Transverse colon (tissue), 4 donors: Measurements from ENCODE around the gene TRIM44. TPM values are rescaled to one million over a fixed set of nuclear protein-coding genes. Genes with fewer than 3 reads are reported as not detected.
"Not testable (repeated sequence)": the region's sequence is repeated elsewhere in the genome, so short reads cannot be mapped to it uniquely, and the experiment has no call there.

ENCODE experiments used
- DNase-seq: peaks from one replicate; pipeline ENCODE4 v3.0.0-alpha.2; 2019
- H3K27ac ChIP-seq, 4 donors: fragments of 200-600 bp; sonication (generic); 2 replicates each; pipeline ENCODE4 v1.5.1; 2016 to 2018; ENCODE audit warnings: inconsistent platforms in 4 of 4
- H3K27me3 ChIP-seq: fragments of 200-600 bp; sonication (generic); 2 replicates; pipeline ENCODE4 v1.5.1; 2017; ENCODE audit warnings: inconsistent platforms
- H3K36me3 ChIP-seq, 4 donors: fragments of 200-600 bp; sonication (generic); 2 replicates each; pipeline ENCODE4 v1.5.1; 2017 to 2019; ENCODE audit warnings: inconsistent platforms in 4 of 4
- H3K4me1 ChIP-seq, 4 donors: fragments of 200-600 bp; sonication (generic); 2 replicates each; pipeline ENCODE4 v1.5.1; 2017 to 2020; ENCODE audit warnings: inconsistent platforms in 4 of 4
- H3K4me3 ChIP-seq, 4 donors: fragments of 200-600 bp; sonication (generic); 1 replicate in 1 of 4; 2 replicates in 3 of 4; pipeline versions ENCODE4 v1.5.1 to v1.6.1; 2017 to 2019; ENCODE audit warnings: inconsistent platforms in 4 of 4
- H3K9me3 ChIP-seq, 2 donors: fragments of 200-600 bp; sonication (generic); 2 replicates each; pipeline ENCODE4 v1.5.1; 2017 to 2019; ENCODE audit warnings: inconsistent platforms in 2 of 2
- CTCF ChIP-seq, 5 experiments: fragments of 200-600 bp in 3 of 5; fragments of 450-650 bp in 2 of 5; sonication (generic) in 3 of 5; IDR thresholded peaks; 1 replicate in 2 of 5; 2 replicates in 3 of 5; pipeline ENCODE4 v1.5.1; 2016 to 2017; ENCODE audit warnings: antibody characterized with exemption in 5 of 5, inconsistent platforms in 3 of 5, mild to moderate bottlenecking in 2 of 5, moderate library complexity in 1 of 5
- EP300 ChIP-seq: sonication (generic); formaldehyde crosslinking; IDR thresholded peaks from one replicate; pipeline ENCODE4 v1.6.1; 2017; ENCODE audit warnings: antibody characterized with exemption, low read depth
- POLR2A ChIP-seq: fragments of 450-650 bp; IDR thresholded peaks from one replicate; pipeline ENCODE4 v1.6.1; 2016; ENCODE audit warnings: antibody characterized with exemption, mild to moderate bottlenecking, moderate library complexity
- POLR2AphosphoS5 ChIP-seq, 3 donors: sonication (generic); formaldehyde crosslinking; IDR thresholded peaks; one replicate each; pipeline ENCODE4 v1.6.1; 2016; ENCODE audit warnings: antibody characterized with exemption in 3 of 3
- WGBS, 2 donors: methylation state at CpG; one replicate each; pipeline ENCODE4 v1.1.5; 2018; ENCODE audit warnings: low coverage in 1 of 2; 5-methylcytosine and 5-hydroxymethylcytosine counted together
- in situ Hi-C, 4 donors: fragments of 200-750 bp; cut with MboI; loops; one replicate each; pipeline versions ENCODE4 v1.15.0 to v1.15.1; 2017; ENCODE audit warnings: low sequenced_read_pairs in 3 of 4, low pct_ligation_motif_present in 1 of 4, low pct_unique_long_range_greater_than_20kb in 1 of 4
- intact Hi-C: fragments of 100-400 bp; cut with DNase I; formaldehyde crosslinking; loops from one replicate; pipeline ENCODE4 v1.15.1; 2023; ENCODE audit warnings: low total_unique reads
- total RNA-seq, 4 donors: library from RNA; depleted of rRNA; stranded (reverse); fragments of >200 nt; gene quantifications; one replicate each; pipeline ENCODE4 v1.1.0, GENCODE V29; 2016

The TRIM44 gene
- total RNA-seq, 4 donors from 2014 or later = 17.9 to 93.9 (median 37.5) TPM

- no peaks in the 10 kb centered on the region for H3K36me3 ChIP-seq
- H3K9me3 ChIP-seq = no peaks in the 10 kb centered on the region
- TF ChIP-seq POLR2AphosphoS5 (IDR thresholded peaks at IDR 0.05) = no peak
- no peak for TF ChIP-seq POLR2A
- no peak for TF ChIP-seq CTCF (IDR thresholded peaks at IDR 0.05)
- TF ChIP-seq EP300 = no peak
- WGBS, 2 donors = 14 to 52% methylated on average over 1 of the region's 1 CpG
- no peak overlapping the region for H3K27ac ChIP-seq
- DNase-seq = no peak
- no peak overlapping the region for H3K4me3 ChIP-seq
- H3K27me3 ChIP-seq = no peaks in the 10 kb centered on the region
- intact Hi-C loops (no loop called here), in situ Hi-C loops (no loop called here)
- peaks cover 4 to 12% (median 6%) of the 10 kb centered on the region in 4 donors for H3K4me1 ChIP-seq
Observed at GRCh38 chr11:35751664-35752061, 89.1 kb downstream of the TRIM44 start.

- in situ Hi-C loops (no loop called here), intact Hi-C loops (no loop called here)
- Histone ChIP-seq H3K4me1 (peaks cover 0 to 12% (median 6%) of the 10 kb centered on the region in 4 donors), H3K27me3 (no peaks in the 10 kb centered on the region), H3K27ac (no peak overlapping the region), H3K4me3 (no peak overlapping the region), H3K36me3 (no peaks in the 10 kb centered on the region), H3K9me3 (no peaks in the 10 kb centered on the region)
- no peak for DNase-seq
- TF ChIP-seq EP300 = no peak
- no peak for TF ChIP-seq POLR2A
- TF ChIP-seq POLR2AphosphoS5 (IDR thresholded peaks at IDR 0.05) = no peak
- TF ChIP-seq CTCF (IDR thresholded peaks at IDR 0.05) = no peak
- WGBS, 2 donors = 72 to 77% methylated on average over 2 to 3 of the region's 3 CpGs
Observed at GRCh38 chr11:35752115-35752514, 89.5 kb downstream of the TRIM44 start.

GRCh38 chr11:35753573-35753972 is 91.0 kb downstream of the TRIM44 start:
- peaks cover 0 to 12% (median 6%) of the 10 kb centered on the region in 4 donors for H3K4me1 ChIP-seq
- intact Hi-C loops, H3K27me3 ChIP-seq, H3K4me3 ChIP-seq, H3K36me3 ChIP-seq, in situ Hi-C loops, DNase-seq, H3K27ac ChIP-seq, H3K9me3 ChIP-seq: not testable (repeated sequence)
- 91 to 95% methylated on average over 6 of the region's 6 CpGs for WGBS, 2 donors

GRCh38 chr11:35759951-35760350 is 97.4 kb downstream of the TRIM44 start:
- H3K27ac ChIP-seq, H3K9me3 ChIP-seq, H3K4me1 ChIP-seq, H3K4me3 ChIP-seq, H3K36me3 ChIP-seq, intact Hi-C loops, H3K27me3 ChIP-seq, DNase-seq, in situ Hi-C loops: not testable (repeated sequence)
- WGBS, 2 donors = 74% methylated on average over 8 of the region's 8 CpGs; no CpG with 5 or more reads in 1 of the 2 donors

GRCh38 chr11:35761899-35762298 is 99.3 kb downstream of the TRIM44 start:
- Histone ChIP-seq H3K4me3 (no peak overlapping the region), H3K27me3 (no peaks in the 10 kb centered on the region), H3K27ac (no peak overlapping the region), H3K4me1 (peaks cover 0 to 9% (median 2%) of the 10 kb centered on the region in 4 donors), H3K36me3 (no peaks in the 10 kb centered on the region), H3K9me3 (no peaks in the 10 kb centered on the region)
- DNase-seq = no peak
- WGBS, 2 donors = 33 to 38% methylated on average over 1 of the region's 1 CpG
- intact Hi-C loops (no loop called here), in situ Hi-C loops (no loop called here)
- TF ChIP-seq CTCF (IDR thresholded peaks at IDR 0.05) = no peak
- TF ChIP-seq POLR2AphosphoS5 (IDR thresholded peaks at IDR 0.05) = no peak
